ENCODE measurements around the gene TMEM250.
A peak's percentile ranks its signal among the peaks of the same experiment; 100 is the strongest.

TMEM250 gene

GRCh38 chr9:136093995-136094881 is 24.4 kb downstream of the TMEM250 start:
- DNase-seq, result peak; percentile 64 to 87 (median 72)

GRCh38 chr9:136093346-136093986 is 25.2 kb downstream of the TMEM250 start:
- no peak for DNase-seq

- no peak for DNase-seq
Observed at GRCh38 chr9:136092741-136093140, 25.9 kb downstream of the TMEM250 start.

- no peak for DNase-seq
Observed at GRCh38 chr9:136092353-136092650, 26.4 kb downstream of the TMEM250 start.

GRCh38 chr9:136091582-136092352 is 26.9 kb downstream of the TMEM250 start:
- DNase-seq, result peak in 1 of 4 experiments; percentile 1

- DNase-seq, result peak in 1 of 4 experiments; percentile 7
Observed at GRCh38 chr9:136090768-136091581, 27.7 kb downstream of the TMEM250 start.

GRCh38 chr9:136090056-136090735 is 28.5 kb downstream of the TMEM250 start:
- DNase-seq, result peak in 3 of 4 experiments; percentile 31 to 53 (median 46)

GRCh38 chr9:136089697-136090045 is 29.0 kb downstream of the TMEM250 start:
- DNase-seq, result peak in 3 of 4 experiments; percentile 3 to 43 (median 40)

GRCh38 chr9:136088939-136089696 is 29.6 kb downstream of the TMEM250 start:
- DNase-seq, result peak; percentile 45 to 78 (median 66)

- no peak for DNase-seq
Observed at GRCh38 chr9:136088481-136088938, 30.2 kb downstream of the TMEM250 start.

GRCh38 chr9:136087741-136088480 is 30.8 kb downstream of the TMEM250 start:
- peak in 1 of 4 experiments; percentile 1 for DNase-seq

- no peak for DNase-seq
Observed at GRCh38 chr9:136086951-136087740, 31.5 kb downstream of the TMEM250 start.

GRCh38 chr9:136086213-136086881 is 32.3 kb downstream of the TMEM250 start:
- DNase-seq, result no peak

GRCh38 chr9:136085815-136086212 is 32.9 kb downstream of the TMEM250 start:
- DNase-seq, result no peak

- DNase-seq, result no peak
Observed at GRCh38 chr9:136084063-136084944, 34.4 kb downstream of the TMEM250 start.

- DNase-seq, result no peak
Observed at GRCh38 chr9:136083558-136084062, 35.1 kb downstream of the TMEM250 start.

All from suppressor macrophage (primary cell).